Measurements from ENCODE around the gene HMGN2. TPM values are rescaled to one million over a fixed set of nuclear protein-coding genes. Genes with fewer than 3 reads are reported as not detected.
A peak's percentile ranks its signal among the peaks of the same experiment; 100 is the strongest.

The HMGN2 gene
- 1,041 and 1,051 TPM in 2 replicates for total RNA-seq
- long read RNA-seq, transcript HMGN2-208 (4 exons, 1,030 nt) = minor isoform, 23 of 4,889 reads
- long read RNA-seq, transcript HMGN2-201 (6 exons, 1,191 nt) = major isoform, 4,740 of 4,889 reads
- long read RNA-seq, transcript HMGN2-204 (5 exons, 565 nt) = minor isoform, 5 of 4,889 reads
- long read RNA-seq, transcript HMGN2-202 (5 exons, 1,045 nt) = minor isoform, 14 of 4,889 reads
- long read RNA-seq, partial matches to known transcripts = 19 of 4,889 reads
- long read RNA-seq, other reads (novel, unspliced or antisense) = 78 of 4,889 reads

- DNase-seq (ENCODE audit: low read depth, low spot score) = peak; percentile 84
- H3K9me3 Mint-ChIP-seq = no peaks in the 10 kb centered on the region
- H3K4me1 Mint-ChIP-seq = peaks cover 71% of the 10 kb centered on the region
- H3K27ac Mint-ChIP-seq (ENCODE audit: unreplicated experiment) = peak within 1 kb of the TSS; percentile 99
- H3K27me3 Mint-ChIP-seq (ENCODE audit: low read depth) = peaks cover 12% of the 10 kb centered on the region
- TF ChIP-seq CTCF (conservative IDR thresholded peaks at IDR 0.05) = no peak
- H3K36me3 Mint-ChIP-seq (ENCODE audit: low read depth) = peaks cover 30% of the 10 kb centered on the region
- peak within 1 kb of the TSS; percentile 99 for H3K4me3 Mint-ChIP-seq
Measured at GRCh38 chr1:26472320-26472900, at the start of gene HMGN2. TSS of gene HMGN2 (plus strand) at chr1:26472440. CDS start at chr1:26472613, 173 bp downstream.

DNA sequence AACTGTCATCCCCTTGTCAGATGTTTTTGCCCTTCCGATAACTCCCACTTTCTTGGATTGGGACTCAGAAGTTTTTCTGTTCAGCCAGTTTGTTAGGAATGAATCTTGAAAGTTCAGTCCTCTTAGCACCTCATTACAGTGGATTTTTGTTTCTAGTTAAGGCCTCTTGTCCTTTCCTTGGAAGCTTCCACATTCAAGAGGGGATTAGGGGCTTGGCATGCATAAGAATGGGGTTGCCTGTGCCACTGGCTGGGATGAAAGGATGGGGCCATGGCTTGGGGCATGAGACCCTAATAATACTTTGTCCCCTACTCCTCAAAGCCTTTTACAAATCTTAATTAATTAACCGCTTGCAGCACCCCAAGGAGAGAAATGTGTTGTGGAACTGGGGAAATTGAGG, 42.5 kb upstream of the HMGN2 start:
- H3K4me3 Mint-ChIP-seq = peak overlapping the region; percentile 63
- no peak for TF ChIP-seq CTCF (conservative IDR thresholded peaks at IDR 0.05)
- H3K4me1 Mint-ChIP-seq = peaks cover 29% of the 10 kb centered on the region
- H3K27ac Mint-ChIP-seq (ENCODE audit: unreplicated experiment) = no peak overlapping the region
- DNase-seq (ENCODE audit: low read depth, low spot score) = no peak
- peaks cover 32% of the 10 kb centered on the region for H3K36me3 Mint-ChIP-seq (ENCODE audit: low read depth)
- no peaks in the 10 kb centered on the region for H3K27me3 Mint-ChIP-seq (ENCODE audit: low read depth)
- no peaks in the 10 kb centered on the region for H3K9me3 Mint-ChIP-seq

- peaks cover 29% of the 10 kb centered on the region for H3K4me1 Mint-ChIP-seq
- peaks cover 19% of the 10 kb centered on the region for H3K36me3 Mint-ChIP-seq (ENCODE audit: low read depth)
- peak within 1 kb of the TSS; percentile 96 for H3K4me3 Mint-ChIP-seq
- H3K9me3 Mint-ChIP-seq = no peaks in the 10 kb centered on the region
- no peak for TF ChIP-seq CTCF (conservative IDR thresholded peaks at IDR 0.05)
- H3K27me3 Mint-ChIP-seq (ENCODE audit: low read depth) = no peaks in the 10 kb centered on the region
- H3K27ac Mint-ChIP-seq (ENCODE audit: unreplicated experiment) = peak within 1 kb of the TSS; percentile 98
- peak; percentile 92 for DNase-seq (ENCODE audit: low read depth, low spot score)
Measured at GRCh38 chr1:26431979-26432695, 40.1 kb upstream of the HMGN2 start, which contains the start of gene DHDDS. TSS of gene DHDDS (plus strand) at chr1:26432321. CDS start at chr1:26432946, 625 bp downstream.

- no peak for DNase-seq (ENCODE audit: low read depth, low spot score)
- Mint-ChIP-seq H3K36me3 (ENCODE audit: low read depth) (peaks cover 15% of the 10 kb centered on the region), H3K27me3 (ENCODE audit: low read depth) (no peaks in the 10 kb centered on the region), H3K4me3 (peak overlapping the region; percentile 96), H3K9me3 (no peaks in the 10 kb centered on the region), H3K27ac (ENCODE audit: unreplicated experiment) (no peak overlapping the region), H3K4me1 (peaks cover 29% of the 10 kb centered on the region)
- no peak for TF ChIP-seq CTCF (conservative IDR thresholded peaks at IDR 0.05)
Measured at GRCh38 chr1:26432793-26433192, 39.4 kb upstream of the HMGN2 start.

DNA sequence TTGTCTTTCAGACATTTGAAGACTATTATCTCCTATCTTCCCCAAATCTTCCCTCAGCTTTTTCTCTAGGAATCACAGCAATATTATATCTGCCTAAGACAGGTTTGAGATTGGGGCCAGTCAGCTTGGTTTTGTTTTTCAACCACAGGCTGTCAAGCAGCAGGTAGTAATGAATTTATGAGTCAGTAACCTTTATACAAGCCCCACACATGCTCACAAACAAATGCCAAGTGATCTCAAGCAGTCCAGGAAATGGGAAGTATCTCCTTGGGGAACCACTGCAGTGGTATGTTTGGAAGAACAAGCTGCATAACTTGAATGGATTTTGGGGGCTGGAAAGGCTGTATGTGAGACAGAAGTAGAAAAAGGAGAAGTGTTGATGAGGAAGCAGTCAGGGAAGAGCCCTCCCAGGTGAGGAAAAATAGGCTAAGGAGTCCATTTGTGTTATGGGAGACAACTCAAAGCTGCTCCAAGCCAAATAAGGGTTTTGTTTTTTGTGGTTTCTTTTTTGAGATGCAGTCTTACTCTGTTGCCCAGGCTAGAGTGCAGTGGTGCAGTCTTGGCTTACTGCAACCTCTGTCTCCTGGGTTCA, 38.0 kb upstream of the HMGN2 start:
- H3K27ac Mint-ChIP-seq (ENCODE audit: unreplicated experiment) = no peak overlapping the region
- no peak for TF ChIP-seq CTCF (conservative IDR thresholded peaks at IDR 0.05)
- H3K27me3 Mint-ChIP-seq (ENCODE audit: low read depth) = no peaks in the 10 kb centered on the region
- DNase-seq (ENCODE audit: low read depth, low spot score) = no peak
- H3K4me3 Mint-ChIP-seq = no peak overlapping the region
- H3K9me3 Mint-ChIP-seq = no peaks in the 10 kb centered on the region
- H3K36me3 Mint-ChIP-seq (ENCODE audit: low read depth) = peaks cover 15% of the 10 kb centered on the region
- peaks cover 29% of the 10 kb centered on the region for H3K4me1 Mint-ChIP-seq
